ENCODE data around the gene PDE11A. TPM values are rescaled to one million over a fixed set of nuclear protein-coding genes. Genes with fewer than 3 reads are reported as not detected.

Gene PDE11A
- total RNA-seq, 2 donors from 2014 or later, result 0.24 to 0.56 TPM

- intact Hi-C loops (cut with DNase I), result no loop called here
- ATAC-seq (no peak), DNase-seq (no peak)
Observed at GRCh38 chr2:177586154-177586553, 486.4 kb downstream of the PDE11A start.

- ATAC-seq, result peak; percentile 56 to 84
- peak; percentile 33 for DNase-seq
- intact Hi-C loops (cut with DNase I), result no loop called here
Observed at GRCh38 chr2:177585234-177585863, 487.2 kb downstream of the PDE11A start.

GRCh38 chr2:177584030-177584692 is 488.4 kb downstream of the PDE11A start:
- intact Hi-C loops (cut with DNase I), result no loop called here
- DNase-seq, result no peak

GRCh38 chr2:177582000-177582399 is 490.6 kb downstream of the PDE11A start:
- ATAC-seq, result no peak
- intact Hi-C loops (cut with DNase I), result no loop called here
- DNase-seq, result no peak

More at GRCh38 chr2:177584030-177584692, 488.4 kb downstream of the PDE11A start:
- no peak for ATAC-seq

- DNase-seq, result no peak
- intact Hi-C loops (cut with DNase I), result no loop called here
- no peak for ATAC-seq
Observed at GRCh38 chr2:177579486-177580036, 493.0 kb downstream of the PDE11A start.

GRCh38 chr2:177578454-177578853 is 494.1 kb downstream of the PDE11A start:
- intact Hi-C loops (cut with DNase I), result no loop called here
- DNase-seq, result no peak

GRCh38 chr2:177577075-177577474 is 495.5 kb downstream of the PDE11A start:
- DNase-seq, result no peak
- intact Hi-C loops (cut with DNase I), result no loop called here
- no peak for ATAC-seq

More at GRCh38 chr2:177578454-177578853, 494.1 kb downstream of the PDE11A start:
- ATAC-seq, result no peak

- ATAC-seq, result peak; percentile 35 to 59
- intact Hi-C loops (cut with DNase I), result no loop called here
- no peak for DNase-seq
Observed at GRCh38 chr2:177575358-177575757, 497.2 kb downstream of the PDE11A start.

- ATAC-seq, result no peak
- intact Hi-C loops (cut with DNase I), result no loop called here
- DNase-seq, result no peak
Observed at GRCh38 chr2:177574356-177574755, 498.2 kb downstream of the PDE11A start.

Other genes with a start within 250 kb of the PDE11A start
- gene RBM45, start 39.7 kb upstream of the PDE11A start, total RNA-seq, result 1 to 10 TPM; 5.6 to 6.4 TPM
- gene OSBPL6, start 121.7 kb upstream of the PDE11A start, total RNA-seq, result 10 to 100 TPM in 1 of 2 donors, 1 to 10 TPM in 1; 7.0 to 12.2 TPM

Data from left cardiac atrium (tissue), 4 donors.